ENCODE data around the gene SH3BP1. TPM values are rescaled to one million over a fixed set of nuclear protein-coding genes. Genes with fewer than 3 reads are reported as not detected.

The SH3BP1 gene
- total RNA-seq, 1 donor, result 4.7 TPM

GRCh38 chr22:37618674-37619073 is 20.8 kb upstream of the SH3BP1 start:
- H4K20me1 ChIP-seq (ENCODE audit: insufficient read depth, low read length), result peaks cover 4% of the 10 kb centered on the region
- no peak overlapping the region for H3K4me3 ChIP-seq (ENCODE audit: insufficient read depth, low read length)
- H3K27ac ChIP-seq (ENCODE audit: low read depth, low read length), result no peak overlapping the region
- peak; percentile 45 for DNase-seq (ENCODE audit: insufficient read length, low spot score, missing footprints)
- H3K79me2 ChIP-seq (ENCODE audit: insufficient read depth, low read length), result no peaks in the 10 kb centered on the region
- H3K4me2 ChIP-seq (ENCODE audit: insufficient read depth, low read length), result no peak overlapping the region
- H2AFZ ChIP-seq (ENCODE audit: low read length), result no peak overlapping the region
- H3K27me3 ChIP-seq (ENCODE audit: insufficient read depth, low read length), result no peaks in the 10 kb centered on the region
- H3K9me3 ChIP-seq (ENCODE audit: low read depth, low read length), result no peaks in the 10 kb centered on the region
- no peaks in the 10 kb centered on the region for H3K4me1 ChIP-seq (ENCODE audit: insufficient read depth, low read length)
- no peak for TF ChIP-seq CTCF (IDR thresholded peaks at IDR 0.05; ENCODE audit: extremely low read depth, low read depth, low read length)
- H3K36me3 ChIP-seq (ENCODE audit: insufficient read depth, low read length), result peaks cover 47% of the 10 kb centered on the region

GRCh38 chr22:37619991-37620390 is 19.5 kb upstream of the SH3BP1 start:
- Histone ChIP-seq H4K20me1 (ENCODE audit: insufficient read depth, low read length) (peaks cover 4% of the 10 kb centered on the region), H3K4me3 (ENCODE audit: insufficient read depth, low read length) (no peak overlapping the region), H3K79me2 (ENCODE audit: insufficient read depth, low read length) (no peaks in the 10 kb centered on the region), H3K4me2 (ENCODE audit: insufficient read depth, low read length) (no peak overlapping the region), H3K27ac (ENCODE audit: low read depth, low read length) (no peak overlapping the region), H3K4me1 (ENCODE audit: insufficient read depth, low read length) (no peaks in the 10 kb centered on the region), H3K27me3 (ENCODE audit: insufficient read depth, low read length) (no peaks in the 10 kb centered on the region), H3K9me3 (ENCODE audit: low read depth, low read length) (no peaks in the 10 kb centered on the region), H2AFZ (ENCODE audit: low read length) (no peak overlapping the region), H3K36me3 (ENCODE audit: insufficient read depth, low read length) (peaks cover 51% of the 10 kb centered on the region)
- DNase-seq (ENCODE audit: insufficient read length, low spot score, missing footprints), result peak; percentile 65
- TF ChIP-seq CTCF (IDR thresholded peaks at IDR 0.05; ENCODE audit: extremely low read depth, low read depth, low read length), result no peak

- H3K27me3 ChIP-seq (ENCODE audit: insufficient read depth, low read length), result no peaks in the 10 kb centered on the region
- no peak overlapping the region for H3K27ac ChIP-seq (ENCODE audit: low read depth, low read length)
- H3K4me2 ChIP-seq (ENCODE audit: insufficient read depth, low read length), result no peak overlapping the region
- no peaks in the 10 kb centered on the region for H3K9me3 ChIP-seq (ENCODE audit: low read depth, low read length)
- TF ChIP-seq CTCF (IDR thresholded peaks at IDR 0.05; ENCODE audit: extremely low read depth, low read depth, low read length), result no peak
- H3K36me3 ChIP-seq (ENCODE audit: insufficient read depth, low read length), result peaks cover 53% of the 10 kb centered on the region
- H3K4me1 ChIP-seq (ENCODE audit: insufficient read depth, low read length), result no peaks in the 10 kb centered on the region
- H4K20me1 ChIP-seq (ENCODE audit: insufficient read depth, low read length), result peaks cover 4% of the 10 kb centered on the region
- no peak overlapping the region for H2AFZ ChIP-seq (ENCODE audit: low read length)
- DNase-seq (ENCODE audit: insufficient read length, low spot score, missing footprints), result peak; percentile 35
- no peak overlapping the region for H3K4me3 ChIP-seq (ENCODE audit: insufficient read depth, low read length)
- H3K79me2 ChIP-seq (ENCODE audit: insufficient read depth, low read length), result no peaks in the 10 kb centered on the region
Observed at GRCh38 chr22:37621352-37621860, 18.1 kb upstream of the SH3BP1 start.

GRCh38 chr22:37623075-37624016 is 16.1 kb upstream of the SH3BP1 start:
- Histone ChIP-seq H3K4me2 (ENCODE audit: insufficient read depth, low read length) (no peak overlapping the region), H3K4me1 (ENCODE audit: insufficient read depth, low read length) (no peaks in the 10 kb centered on the region), H3K36me3 (ENCODE audit: insufficient read depth, low read length) (peaks cover 39% of the 10 kb centered on the region), H3K9me3 (ENCODE audit: low read depth, low read length) (no peaks in the 10 kb centered on the region), H3K79me2 (ENCODE audit: insufficient read depth, low read length) (no peaks in the 10 kb centered on the region), H3K27ac (ENCODE audit: low read depth, low read length) (no peak overlapping the region), H4K20me1 (ENCODE audit: insufficient read depth, low read length) (peaks cover 4% of the 10 kb centered on the region), H3K4me3 (ENCODE audit: insufficient read depth, low read length) (no peak overlapping the region), H2AFZ (ENCODE audit: low read length) (no peak overlapping the region), H3K27me3 (ENCODE audit: insufficient read depth, low read length) (no peaks in the 10 kb centered on the region)
- peak; percentile 98 for DNase-seq (ENCODE audit: insufficient read length, low spot score, missing footprints)
- TF ChIP-seq CTCF (IDR thresholded peaks at IDR 0.05; ENCODE audit: extremely low read depth, low read depth, low read length), result peak; percentile 61
